Vagina (tissue), 2 donors: ENCODE data around the gene INSYN1. TPM values are rescaled to one million over a fixed set of nuclear protein-coding genes. Genes with fewer than 3 reads are reported as not detected.
A peak's percentile ranks its signal among the peaks of the same experiment; 100 is the strongest.

Experiments
- DNase-seq, 2 donors: peaks; one replicate each; pipeline ENCODE4 v3.0.0-alpha.2; 2017; ENCODE audit errors: extremely low spot score in 2 of 2
- H3K27ac ChIP-seq: fragments of 200-600 bp; sonication (generic); one replicate; pipeline ENCODE4 v1.5.1; 2019
- H3K27me3 ChIP-seq: fragments of 200-600 bp; sonication (generic); one replicate; pipeline ENCODE4 v1.5.1; 2019
- H3K36me3 ChIP-seq, 2 donors: fragments of 200-600 bp; sonication (generic); one replicate each; pipeline ENCODE4 v1.5.1; 2017 to 2019
- H3K4me1 ChIP-seq: fragments of 200-600 bp; sonication (generic); one replicate; pipeline ENCODE4 v1.5.1; 2019
- H3K4me3 ChIP-seq, 2 donors: fragments of 200-600 bp; sonication (generic); 1 replicate in 1 of 2; 2 replicates in 1 of 2; pipeline ENCODE4 v1.5.1; 2016 to 2019
- H3K9me3 ChIP-seq: fragments of 200-600 bp; sonication (generic); one replicate; pipeline ENCODE4 v1.5.1; 2019
- CTCF ChIP-seq, 3 experiments: fragments of 450-650 bp in 2 of 3; fragments of 200-600 bp in 1 of 3; sonication (generic) in 1 of 3; IDR thresholded peaks; one replicate each; pipeline ENCODE4 v1.5.1; 2017 to 2019; ENCODE audit warnings: antibody characterized with exemption in 3 of 3, mild to moderate bottlenecking in 2 of 3, moderate library complexity in 2 of 3
- POLR2A ChIP-seq, 2 donors: fragments of 450-650 bp; IDR thresholded peaks; one replicate each; pipeline ENCODE4 v1.6.1; 2017; ENCODE audit warnings: antibody characterized with exemption in 2 of 2, mild to moderate bottlenecking in 2 of 2, moderate library complexity in 2 of 2
- POLR2AphosphoS5 ChIP-seq, 2 donors: sonication (generic); formaldehyde crosslinking; IDR thresholded peaks; one replicate each; pipeline ENCODE4 v1.9.0; 2017; ENCODE audit warnings: antibody characterized with exemption in 2 of 2, mild to moderate bottlenecking in 2 of 2, low read depth in 1 of 2; ENCODE audit not compliant: insufficient read depth in 1 of 2
- intact Hi-C: fragments of 100-400 bp; cut with DNase I; formaldehyde crosslinking; loops from one replicate; pipeline ENCODE4 v1.15.1; 2023
- total RNA-seq: library from RNA; depleted of rRNA; stranded (reverse); fragments of >200 nt; gene quantifications from one replicate; pipeline ENCODE4 v1.2.3, GENCODE V29; 2016

INSYN1 gene
- total RNA-seq, 1 donor from 2014 or later = 5.6 TPM

- Histone ChIP-seq H3K4me3 (no peak overlapping the region), H3K4me1 (peaks cover 62% of the 10 kb centered on the region), H3K27me3 (no peaks in the 10 kb centered on the region), H3K27ac (peak overlapping the region; percentile 48), H3K9me3 (no peaks in the 10 kb centered on the region), H3K36me3 (peaks cover 0 to 3% of the 10 kb centered on the region in 2 donors)
- intact Hi-C loops = loop anchor here (2.0 kb wide), 1 partner anchor 63 kb away; the partner anchor contains the start of gene NPTN
- TF ChIP-seq CTCF (IDR thresholded peaks at IDR 0.05) = no peak
- no peak for TF ChIP-seq POLR2AphosphoS5 (IDR thresholded peaks at IDR 0.05; ENCODE audit: insufficient read depth in 1 of 2, low read depth in 1 of 2)
- no peak for TF ChIP-seq POLR2A (IDR thresholded peaks at IDR 0.05)
- DNase-seq = no peak
These were observed 57.1 kb downstream of the INSYN1 start for GRCh38 chr15:73695773-73696640.

GRCh38 chr15:73694419-73694818, 58.7 kb downstream of the INSYN1 start:
- Histone ChIP-seq H3K9me3 (no peaks in the 10 kb centered on the region), H3K4me1 (peaks cover 74% of the 10 kb centered on the region), H3K36me3 (peaks cover 0 to 3% of the 10 kb centered on the region in 2 donors), H3K27ac (no peak overlapping the region), H3K4me3 (no peak overlapping the region), H3K27me3 (no peaks in the 10 kb centered on the region)
- intact Hi-C loops = loop anchor here (2.0 kb wide), 1 partner anchor 62 kb away; the partner anchor contains the start of gene NPTN
- DNase-seq = no peak
- TF ChIP-seq CTCF (IDR thresholded peaks at IDR 0.05) (no peak), POLR2A (IDR thresholded peaks at IDR 0.05) (no peak), POLR2AphosphoS5 (IDR thresholded peaks at IDR 0.05; ENCODE audit: insufficient read depth in 1 of 2, low read depth in 1 of 2) (no peak)

GRCh38 chr15:73691396-73691795, 61.8 kb downstream of the INSYN1 start:
- Histone ChIP-seq H3K9me3 (no peaks in the 10 kb centered on the region), H3K36me3 (no peaks in the 10 kb centered on the region), H3K4me3 (no peak overlapping the region), H3K27me3 (no peaks in the 10 kb centered on the region), H3K27ac (peak overlapping the region; percentile 42), H3K4me1 (peaks cover 85% of the 10 kb centered on the region)
- no peak for TF ChIP-seq POLR2A (IDR thresholded peaks at IDR 0.05)
- TF ChIP-seq CTCF (IDR thresholded peaks at IDR 0.05) = peak in 1 of 3 experiments; percentile 19
- peak in 1 of 2 donors; percentile 48 for TF ChIP-seq POLR2AphosphoS5 (IDR thresholded peaks at IDR 0.05; ENCODE audit: insufficient read depth in 1 of 2, low read depth in 1 of 2)
- DNase-seq = no peak
- intact Hi-C loops = no loop called here

- DNase-seq = no peak
- Histone ChIP-seq H3K4me3 (no peak overlapping the region), H3K36me3 (no peaks in the 10 kb centered on the region), H3K4me1 (peaks cover 82% of the 10 kb centered on the region), H3K9me3 (no peaks in the 10 kb centered on the region), H3K27me3 (no peaks in the 10 kb centered on the region), H3K27ac (peak overlapping the region; percentile 93)
- intact Hi-C loops = no loop called here
- TF ChIP-seq CTCF (IDR thresholded peaks at IDR 0.05) = no peak
- TF ChIP-seq POLR2A (IDR thresholded peaks at IDR 0.05) = no peak
- TF ChIP-seq POLR2AphosphoS5 (IDR thresholded peaks at IDR 0.05; ENCODE audit: insufficient read depth in 1 of 2, low read depth in 1 of 2) = no peak
These were observed 64.7 kb downstream of the INSYN1 start for GRCh38 chr15:73688455-73688854.

- H3K27ac ChIP-seq = peak overlapping the region; percentile 93
- no peaks in the 10 kb centered on the region for H3K27me3 ChIP-seq
- H3K36me3 ChIP-seq = no peaks in the 10 kb centered on the region
- no peaks in the 10 kb centered on the region for H3K9me3 ChIP-seq
- intact Hi-C loops = no loop called here
- peaks cover 78% of the 10 kb centered on the region for H3K4me1 ChIP-seq
- no peak for DNase-seq
- no peak overlapping the region for H3K4me3 ChIP-seq
- TF ChIP-seq CTCF (IDR thresholded peaks at IDR 0.05) = no peak
- TF ChIP-seq POLR2A (IDR thresholded peaks at IDR 0.05) = no peak
- no peak for TF ChIP-seq POLR2AphosphoS5 (IDR thresholded peaks at IDR 0.05; ENCODE audit: insufficient read depth in 1 of 2, low read depth in 1 of 2)
These were observed 65.8 kb downstream of the INSYN1 start for GRCh38 chr15:73687351-73687750.
